Osteoblast (primary cell): ENCODE results near the gene HPN. TPM values are rescaled to one million over a fixed set of nuclear protein-coding genes. Genes with fewer than 3 reads are reported as not detected.

Source experiments
- DNase-seq: peaks from one replicate; pipeline ENCODE4 v3.0.0; 2011; ENCODE audit warnings: low spot score, mixed read lengths; ENCODE audit not compliant: insufficient read length; ENCODE audit errors: missing footprints
- H2AFZ ChIP-seq: 2 replicates; pipeline ENCODE4 v1.6.0; 2011; ENCODE audit warnings: mild to moderate bottlenecking, low read length
- H3K27ac ChIP-seq: 2 replicates; pipeline ENCODE4 v1.5.1; 2011; ENCODE audit warnings: mild to moderate bottlenecking, low read depth, low read length, moderate library complexity
- H3K27me3 ChIP-seq: 2 replicates; pipeline ENCODE4 v1.6.0; 2012; ENCODE audit warnings: mild to moderate bottlenecking, control low read depth, inconsistent platforms, low read length, moderate library complexity; ENCODE audit not compliant: insufficient read depth
- H3K36me3 ChIP-seq: 2 replicates; pipeline ENCODE4 v1.5.1; 2011; ENCODE audit warnings: mild to moderate bottlenecking, low read length, control low read depth, moderate library complexity; ENCODE audit not compliant: insufficient read depth
- H3K4me1 ChIP-seq: 2 replicates; pipeline ENCODE4 v1.5.1; 2011; ENCODE audit warnings: mild to moderate bottlenecking, low read length, control low read depth, moderate library complexity; ENCODE audit not compliant: insufficient read depth
- H3K4me2 ChIP-seq: 2 replicates; pipeline ENCODE4 v1.6.0; 2011; ENCODE audit warnings: mild to moderate bottlenecking, low read length; ENCODE audit not compliant: insufficient read depth
- H3K4me3 ChIP-seq: fragments of 200-600 bp; sonication (generic); 3 replicates; pipeline ENCODE4 v1.5.1; 2012; ENCODE audit warnings: mild to moderate bottlenecking, low read length, inconsistent platforms; ENCODE audit not compliant: insufficient read depth
- H3K79me2 ChIP-seq: 2 replicates; pipeline ENCODE4 v1.6.0; 2012; ENCODE audit warnings: mild to moderate bottlenecking, low read length, control low read depth, inconsistent platforms; ENCODE audit not compliant: insufficient read depth
- H3K9me3 ChIP-seq: 2 replicates; pipeline ENCODE4 v1.5.1; 2011; ENCODE audit warnings: low read depth, low read length, control low read depth
- H4K20me1 ChIP-seq: 2 replicates; pipeline ENCODE4 v1.6.0; 2012; ENCODE audit warnings: mild to moderate bottlenecking, low read length, control low read depth; ENCODE audit not compliant: insufficient read depth
- CTCF ChIP-seq: IDR thresholded peaks from 2 replicates; pipeline ENCODE4 v1.5.1; 2011; ENCODE audit warnings: mild to moderate bottlenecking, low read depth, low read length, moderate library complexity; ENCODE audit errors: extremely low read depth
- total RNA-seq: library from RNA; depleted of rRNA; stranded (reverse); fragments of >200 nt; gene quantifications from 2 replicates; pipeline ENCODE4 v1.2.3, GENCODE V29; 2012

Gene HPN
- total RNA-seq, 1 donor = under 0.01 TPM

- H3K27ac ChIP-seq = no peak overlapping the region
- TF ChIP-seq CTCF = no peak
- H2AFZ ChIP-seq = no peak overlapping the region
- no peak overlapping the region for H3K4me2 ChIP-seq
- H3K9me3 ChIP-seq = no peaks in the 10 kb centered on the region
- no peaks in the 10 kb centered on the region for H3K79me2 ChIP-seq
- no peaks in the 10 kb centered on the region for H3K36me3 ChIP-seq
- DNase-seq = no peak
- no peaks in the 10 kb centered on the region for H3K4me1 ChIP-seq
- H4K20me1 ChIP-seq = no peaks in the 10 kb centered on the region
- no peaks in the 10 kb centered on the region for H3K27me3 ChIP-seq
- H3K4me3 ChIP-seq = no peak overlapping the region
Measured at GRCh38 chr19:35084509-35084762, 42.9 kb downstream of the HPN start.

- H3K4me1 ChIP-seq = no peaks in the 10 kb centered on the region
- H2AFZ ChIP-seq = no peak overlapping the region
- H3K9me3 ChIP-seq = no peaks in the 10 kb centered on the region
- DNase-seq = no peak
- H3K79me2 ChIP-seq = no peaks in the 10 kb centered on the region
- TF ChIP-seq CTCF = no peak
- H3K4me3 ChIP-seq = no peak overlapping the region
- no peak overlapping the region for H3K4me2 ChIP-seq
- H4K20me1 ChIP-seq = no peaks in the 10 kb centered on the region
- no peak overlapping the region for H3K27ac ChIP-seq
- H3K27me3 ChIP-seq = no peaks in the 10 kb centered on the region
- H3K36me3 ChIP-seq = no peaks in the 10 kb centered on the region
Measured at GRCh38 chr19:35085947-35086346, 44.4 kb downstream of the HPN start.

- H3K4me2 ChIP-seq = no peak overlapping the region
- H3K4me1 ChIP-seq = no peaks in the 10 kb centered on the region
- H2AFZ ChIP-seq = no peak overlapping the region
- no peaks in the 10 kb centered on the region for H3K36me3 ChIP-seq
- no peaks in the 10 kb centered on the region for H4K20me1 ChIP-seq
- TF ChIP-seq CTCF = no peak
- no peak overlapping the region for H3K27ac ChIP-seq
- H3K4me3 ChIP-seq = no peak overlapping the region
- no peaks in the 10 kb centered on the region for H3K9me3 ChIP-seq
- H3K79me2 ChIP-seq = no peaks in the 10 kb centered on the region
- no peak for DNase-seq
- no peaks in the 10 kb centered on the region for H3K27me3 ChIP-seq
Measured at GRCh38 chr19:35086455-35086854, 44.9 kb downstream of the HPN start.

- Histone ChIP-seq H2AFZ (no peak overlapping the region), H3K4me2 (no peak overlapping the region), H3K27me3 (no peaks in the 10 kb centered on the region), H3K9me3 (no peaks in the 10 kb centered on the region), H4K20me1 (no peaks in the 10 kb centered on the region), H3K4me3 (no peak overlapping the region), H3K79me2 (no peaks in the 10 kb centered on the region), H3K4me1 (no peaks in the 10 kb centered on the region), H3K36me3 (no peaks in the 10 kb centered on the region), H3K27ac (no peak overlapping the region)
- TF ChIP-seq CTCF = no peak
- peak; percentile 45 for DNase-seq
Measured at GRCh38 chr19:35087393-35087792, 45.9 kb downstream of the HPN start.
